SU-DHL-6 (cell line): ENCODE data around the gene PBXIP1.

Experiments
- CTCF ChIP-seq: fragments of 200-600 bp; sonication (generic); IDR thresholded peaks from one replicate; pipeline ENCODE4 v1.5.1; 2017; ENCODE audit warnings: antibody characterized with exemption, mild to moderate bottlenecking, low read length, moderate library complexity; ENCODE audit not compliant: insufficient read depth, poor library complexity, severe bottlenecking
- EZH2phosphoT487 ChIP-seq: fragments of 200-600 bp; sonication (generic), shearing (Covaris generic); conservative IDR thresholded peaks from 2 replicates; pipeline ENCODE4 v1.6.1; 2018; ENCODE audit warnings: mild to moderate bottlenecking, antibody characterized with exemption, low read length, moderate library complexity, mixed read lengths

GRCh38 chr1:154988058-154988954, 32.4 kb upstream of the PBXIP1 start:
- TF ChIP-seq CTCF (no peak), EZH2phosphoT487 (no peak)
